WERI-Rb-1 (cell line): ENCODE results near the gene FGL2.

ENCODE experiments used
- DNase-seq: peaks from one replicate; pipeline ENCODE4 v3.0.0-alpha.2; 2020
- H3K27ac ChIP-seq: fragments of 250-450 bp; sonication (Bioruptor Pico); 2 replicates; pipeline ENCODE4 v1.5.1; 2020; ENCODE audit warnings: mild to moderate bottlenecking, moderate library complexity
- H3K27me3 ChIP-seq: fragments of 250-450 bp; sonication (Bioruptor Pico); 2 replicates; pipeline ENCODE4 v1.5.1; 2021; ENCODE audit warnings: mild to moderate bottlenecking, low read depth, moderate library complexity; ENCODE audit not compliant: insufficient read depth, severe bottlenecking
- H3K36me3 ChIP-seq: fragments of 250-450 bp; sonication (Bioruptor Pico); 2 replicates; pipeline ENCODE4 v1.5.1; 2020; ENCODE audit warnings: mild to moderate bottlenecking, moderate library complexity
- H3K4me3 ChIP-seq: 2 replicates; pipeline ENCODE4 v1.5.1; 2011; ENCODE audit warnings: low read depth, mild to moderate bottlenecking, control low read depth, low read length
- H3K9me3 ChIP-seq: fragments of 250-450 bp; sonication (Bioruptor Pico); 2 replicates; pipeline ENCODE4 v1.5.1; 2021; ENCODE audit warnings: mild to moderate bottlenecking, moderate library complexity; ENCODE audit not compliant: severe bottlenecking
- CTCF ChIP-seq: IDR thresholded peaks from 2 replicates; pipeline ENCODE4 v1.5.1; 2011; ENCODE audit warnings: low read depth, mild to moderate bottlenecking, control low read depth, inconsistent platforms, low read length

FGL2 gene

GRCh38 chr7:77202481-77202976, 2.9 kb upstream of the FGL2 start:
- Histone ChIP-seq H3K4me3 (no peak overlapping the region), H3K27ac (no peak overlapping the region)
- no peak for DNase-seq

GRCh38 chr7:77200542-77200941, 923 bp upstream of the FGL2 start:
- Histone ChIP-seq H3K27me3 (no peaks in the 10 kb centered on the region), H3K9me3 (no peaks in the 10 kb centered on the region), H3K4me3 (no peak overlapping the region), H3K27ac (no peak overlapping the region), H3K36me3 (no peaks in the 10 kb centered on the region)
- TF ChIP-seq CTCF = no peak
- DNase-seq = no peak

More at GRCh38 chr7:77202481-77202976, 2.9 kb upstream of the FGL2 start:
- Histone ChIP-seq H3K9me3 (no peaks in the 10 kb centered on the region), H3K36me3 (no peaks in the 10 kb centered on the region), H3K27me3 (no peaks in the 10 kb centered on the region)
- TF ChIP-seq CTCF = no peak

GRCh38 chr7:77197141-77197540, 2.5 kb downstream of the FGL2 start:
- H3K36me3 ChIP-seq = no peaks in the 10 kb centered on the region
- no peaks in the 10 kb centered on the region for H3K27me3 ChIP-seq
- DNase-seq = no peak
- no peaks in the 10 kb centered on the region for H3K9me3 ChIP-seq
- no peak overlapping the region for H3K4me3 ChIP-seq
- TF ChIP-seq CTCF = no peak
- no peak overlapping the region for H3K27ac ChIP-seq

GRCh38 chr7:77188731-77189437, 10.7 kb downstream of the FGL2 start:
- no peak overlapping the region for H3K27ac ChIP-seq
- DNase-seq = no peak

GRCh38 chr7:77185866-77186265, 13.8 kb downstream of the FGL2 start:
- DNase-seq = no peak
- Histone ChIP-seq H3K36me3 (no peaks in the 10 kb centered on the region), H3K9me3 (no peaks in the 10 kb centered on the region), H3K4me3 (no peak overlapping the region), H3K27me3 (no peaks in the 10 kb centered on the region), H3K27ac (no peak overlapping the region)
- TF ChIP-seq CTCF = no peak

More at GRCh38 chr7:77188731-77189437, 10.7 kb downstream of the FGL2 start:
- no peaks in the 10 kb centered on the region for H3K36me3 ChIP-seq
- no peaks in the 10 kb centered on the region for H3K27me3 ChIP-seq
- no peaks in the 10 kb centered on the region for H3K9me3 ChIP-seq
- no peak overlapping the region for H3K4me3 ChIP-seq
- TF ChIP-seq CTCF = no peak

GRCh38 chr7:77184990-77185389, 14.6 kb downstream of the FGL2 start:
- Histone ChIP-seq H3K36me3 (no peaks in the 10 kb centered on the region), H3K27ac (no peak overlapping the region), H3K27me3 (no peaks in the 10 kb centered on the region), H3K9me3 (no peaks in the 10 kb centered on the region), H3K4me3 (no peak overlapping the region)
- DNase-seq = no peak
- TF ChIP-seq CTCF = no peak
